HEK293 (cell line): ENCODE results near the gene DOCK4.

Experiments
- CTCF ChIA-PET: fragments of 350-600 bp; formaldehyde crosslinking; extraction: SDS; loops from one replicate; lab custom pipeline; 2021; ENCODE audit warnings: antibody characterized with exemption; lab: Yijun Ruan, JAX
- POLR2A ChIA-PET: fragments of 300-600 bp; formaldehyde crosslinking; extraction: SDS; loops from one replicate; lab custom pipeline; 2020; ENCODE audit warnings: antibody characterized with exemption, inconsistent platforms; lab: Yijun Ruan, JAX
- H3K27ac ChIP-seq: fragments of 200-500 bp; sonication (Bioruptor generic); 2 replicates; pipeline ENCODE4 v1.5.1; 2014; ENCODE audit warnings: low read depth, low read length, control low read depth, inconsistent platforms; ENCODE audit errors: extremely low read depth
- H3K36me3 ChIP-seq, 2 experiments: fragments of 200-500 bp in 1 of 2; sonication (Bioruptor generic) in 1 of 2; 1 replicate in 1 of 2; 2 replicates in 1 of 2; pipeline ENCODE4 v1.5.1; 2014 to 2017; ENCODE audit warnings: inconsistent platforms in 2 of 2, low read length in 2 of 2; ENCODE audit not compliant: control insufficient read depth in 2 of 2, insufficient read depth in 1 of 2
- H3K4me1 ChIP-seq: fragments of 200-500 bp; sonication (Bioruptor generic); 2 replicates; pipeline ENCODE4 v1.5.1; 2014; ENCODE audit warnings: mild to moderate bottlenecking, low read length, inconsistent platforms; ENCODE audit not compliant: control insufficient read depth, insufficient read depth
- H3K4me3 ChIP-seq: 2 replicates; pipeline ENCODE4 v1.5.1; 2011; ENCODE audit warnings: low read depth, mild to moderate bottlenecking, control low read depth, low read length, moderate library complexity
- H3K9me3 ChIP-seq: fragments of 200-500 bp; sonication (Bioruptor generic); 2 replicates; pipeline ENCODE4 v1.5.1; 2014; ENCODE audit warnings: low read depth, low read length, inconsistent platforms; ENCODE audit not compliant: control insufficient read depth, insufficient read depth
- PRDM1 ChIP-seq: fragments of 450-650 bp; formaldehyde crosslinking; IDR thresholded peaks from 2 replicates; pipeline ENCODE4; 2016; ENCODE audit warnings: missing biosample characterization, missing genetic modification characterization
- RBAK ChIP-seq: fragments of 450-650 bp; formaldehyde crosslinking; IDR thresholded peaks from 2 replicates; pipeline ENCODE4 v1.5.1; 2016; ENCODE audit warnings: missing biosample characterization, missing genetic modification characterization
- SCRT2 ChIP-seq: fragments of 450-650 bp; formaldehyde crosslinking; IDR thresholded peaks from 2 replicates; pipeline ENCODE4 v1.5.1; 2016; ENCODE audit warnings: missing biosample characterization, missing genetic modification characterization
- SETDB1 ChIP-seq: IDR thresholded peaks from one replicate; pipeline ENCODE4 v1.6.1; 2017; ENCODE audit warnings: mild to moderate bottlenecking, low read length, moderate library complexity, mixed read lengths; ENCODE audit not compliant: insufficient read length
- YY2 ChIP-seq: fragments of 450-650 bp; formaldehyde crosslinking; IDR thresholded peaks from 2 replicates; pipeline ENCODE4 v1.5.1; 2016; ENCODE audit warnings: missing biosample characterization, missing genetic modification characterization
- ZNF10 ChIP-seq: fragments of 450-650 bp; formaldehyde crosslinking; IDR thresholded peaks from 2 replicates; pipeline ENCODE4 v1.5.1; 2017; ENCODE audit warnings: missing biosample characterization, missing genetic modification characterization
- ZNF133 ChIP-seq: fragments of 450-650 bp; formaldehyde crosslinking; IDR thresholded peaks from 2 replicates; pipeline ENCODE4 v1.5.1; 2016; ENCODE audit warnings: missing biosample characterization, missing genetic modification characterization
- ZNF155 ChIP-seq: fragments of 450-650 bp; formaldehyde crosslinking; IDR thresholded peaks from 2 replicates; pipeline ENCODE4 v1.5.1; 2016; ENCODE audit warnings: missing biosample characterization, missing genetic modification characterization
- ZNF2 ChIP-seq: fragments of 450-650 bp; formaldehyde crosslinking; IDR thresholded peaks from 2 replicates; pipeline ENCODE4 v1.5.1; 2016; ENCODE audit warnings: missing biosample characterization, missing genetic modification characterization
- ZNF239 ChIP-seq: fragments of 450-650 bp; formaldehyde crosslinking; IDR thresholded peaks from 2 replicates; pipeline ENCODE4 v1.5.1; 2016; ENCODE audit warnings: missing biosample characterization, missing genetic modification characterization
- ZNF324 ChIP-seq: fragments of 450-650 bp; formaldehyde crosslinking; IDR thresholded peaks from 2 replicates; pipeline ENCODE4 v1.5.1; 2016; ENCODE audit warnings: missing biosample characterization, missing genetic modification characterization
- ZNF654 ChIP-seq: fragments of 450-650 bp; formaldehyde crosslinking; IDR thresholded peaks from 2 replicates; pipeline ENCODE4 v1.5.1; 2016; ENCODE audit warnings: low read depth, missing biosample characterization, missing genetic modification characterization
- ZNF660 ChIP-seq: fragments of 450-650 bp; IDR thresholded peaks from 2 replicates; pipeline ENCODE4 v1.5.1; 2018; ENCODE audit warnings: missing biosample characterization, mild to moderate bottlenecking, missing genetic modification characterization
- ZNF664 ChIP-seq: fragments of 450-650 bp; formaldehyde crosslinking; IDR thresholded peaks from 2 replicates; pipeline ENCODE4 v1.5.1; 2016; ENCODE audit warnings: missing biosample characterization, missing genetic modification characterization
- ZNF677 ChIP-seq: fragments of 450-650 bp; IDR thresholded peaks from 2 replicates; pipeline ENCODE4 v1.5.0; 2018; ENCODE audit warnings: missing biosample characterization, mild to moderate bottlenecking, missing genetic modification characterization, moderate library complexity
- ZNF776 ChIP-seq: fragments of 450-650 bp; formaldehyde crosslinking; IDR thresholded peaks from 2 replicates; pipeline ENCODE4 v1.5.0; 2017; ENCODE audit warnings: missing biosample characterization, missing genetic modification characterization, borderline replicate concordance
- ZNF777 ChIP-seq: fragments of 450-650 bp; formaldehyde crosslinking; IDR thresholded peaks from 2 replicates; pipeline ENCODE4 v1.5.1; 2017; ENCODE audit warnings: missing biosample characterization, missing genetic modification characterization, borderline replicate concordance
- TF ChIP-seq, protein P1 (sequence below): fragments of 450-650 bp; formaldehyde crosslinking; IDR thresholded peaks from 2 replicates; pipeline ENCODE4 v1.5.1; 2016; ENCODE audit warnings: missing biosample characterization, missing genetic modification characterization
- TF ChIP-seq, protein P2 (sequence below): fragments of 450-650 bp; formaldehyde crosslinking; IDR thresholded peaks from 2 replicates; pipeline ENCODE4 v1.5.1; 2016; ENCODE audit warnings: missing biosample characterization, missing genetic modification characterization
- TF ChIP-seq, protein P3 (sequence below): fragments of 450-650 bp; formaldehyde crosslinking; IDR thresholded peaks from 2 replicates; pipeline ENCODE4 v1.5.1; 2016; ENCODE audit warnings: missing biosample characterization, missing genetic modification characterization
- TF ChIP-seq, protein P4 (sequence below): fragments of 450-650 bp; formaldehyde crosslinking; IDR thresholded peaks from 2 replicates; pipeline ENCODE4 v1.5.1; 2016; ENCODE audit warnings: missing biosample characterization, missing genetic modification characterization
- TF ChIP-seq, protein P5 (sequence below): fragments of 450-650 bp; formaldehyde crosslinking; IDR thresholded peaks from 2 replicates; pipeline ENCODE4 v1.5.1; 2016; ENCODE audit warnings: missing biosample characterization, missing genetic modification characterization
- TF ChIP-seq, protein P6 (sequence below): fragments of 450-650 bp; formaldehyde crosslinking; IDR thresholded peaks from 2 replicates; pipeline ENCODE4 v1.5.1; 2016; ENCODE audit warnings: missing biosample characterization, missing genetic modification characterization

DOCK4 gene

DNA sequence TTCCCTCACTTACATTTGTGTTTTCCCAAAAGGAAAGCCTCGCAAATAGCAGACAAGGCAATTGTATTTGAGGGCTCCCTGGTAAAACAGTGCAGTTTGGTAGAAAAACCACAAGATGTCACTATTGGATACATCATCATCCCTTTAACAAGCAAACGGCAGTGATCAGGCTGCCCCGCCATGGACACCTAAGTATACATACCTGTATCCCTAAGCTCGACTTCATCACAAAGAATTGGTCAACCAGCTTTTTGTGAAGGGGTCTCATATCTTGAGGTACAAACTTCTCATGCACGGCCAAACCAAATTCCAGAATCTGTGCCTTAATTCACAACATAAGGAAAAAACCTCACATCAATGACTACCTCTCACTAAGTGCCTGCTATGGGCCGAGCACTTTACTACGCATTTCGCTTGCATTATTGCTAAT, 464.4 kb downstream of the DOCK4 start:
- Histone ChIP-seq H3K27ac (no peak overlapping the region), H3K4me1 (no peaks in the 10 kb centered on the region), H3K4me3 (no peak overlapping the region), H3K9me3 (no peaks in the 10 kb centered on the region), H3K36me3 (no peaks in the 10 kb centered on the region)
- CTCF ChIA-PET, result interaction anchor here (0.6 to 2.4 kb wide), 34 partner anchors 10 to 1773 kb away, joined by 3 to 21 read pairs (median 4); no protein-coding TSS in a partner anchor
- TF ChIP-seq ZNF777 (tag by site-specific recombination) (no peak), ZNF324 (tag by site-specific recombination) (no peak), YY2 (no peak), ZNF677 (tag by site-specific recombination) (no peak), SETDB1 (no peak), ZNF660 (tag by site-specific recombination) (peak; percentile 53; the same call in 1 of the 2 replicates), ZNF2 (tag by site-specific recombination) (peak; percentile 53; the same call in 1 of the 2 replicates), ZNF654 (tag by site-specific recombination) (peak; percentile 95), PRDM1 (tag by site-specific recombination) (peak; percentile 48; the same call in 1 of the 2 replicates)
- TF ChIP-seq, protein P1, sequence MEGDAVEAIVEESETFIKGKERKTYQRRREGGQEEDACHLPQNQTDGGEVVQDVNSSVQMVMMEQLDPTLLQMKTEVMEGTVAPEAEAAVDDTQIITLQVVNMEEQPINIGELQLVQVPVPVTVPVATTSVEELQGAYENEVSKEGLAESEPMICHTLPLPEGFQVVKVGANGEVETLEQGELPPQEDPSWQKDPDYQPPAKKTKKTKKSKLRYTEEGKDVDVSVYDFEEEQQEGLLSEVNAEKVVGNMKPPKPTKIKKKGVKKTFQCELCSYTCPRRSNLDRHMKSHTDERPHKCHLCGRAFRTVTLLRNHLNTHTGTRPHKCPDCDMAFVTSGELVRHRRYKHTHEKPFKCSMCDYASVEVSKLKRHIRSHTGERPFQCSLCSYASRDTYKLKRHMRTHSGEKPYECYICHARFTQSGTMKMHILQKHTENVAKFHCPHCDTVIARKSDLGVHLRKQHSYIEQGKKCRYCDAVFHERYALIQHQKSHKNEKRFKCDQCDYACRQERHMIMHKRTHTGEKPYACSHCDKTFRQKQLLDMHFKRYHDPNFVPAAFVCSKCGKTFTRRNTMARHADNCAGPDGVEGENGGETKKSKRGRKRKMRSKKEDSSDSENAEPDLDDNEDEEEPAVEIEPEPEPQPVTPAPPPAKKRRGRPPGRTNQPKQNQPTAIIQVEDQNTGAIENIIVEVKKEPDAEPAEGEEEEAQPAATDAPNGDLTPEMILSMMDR (tag by site-specific recombination), result peak; percentile 55; the same call in 1 of the 2 replicates
- TF ChIP-seq, protein P2, sequence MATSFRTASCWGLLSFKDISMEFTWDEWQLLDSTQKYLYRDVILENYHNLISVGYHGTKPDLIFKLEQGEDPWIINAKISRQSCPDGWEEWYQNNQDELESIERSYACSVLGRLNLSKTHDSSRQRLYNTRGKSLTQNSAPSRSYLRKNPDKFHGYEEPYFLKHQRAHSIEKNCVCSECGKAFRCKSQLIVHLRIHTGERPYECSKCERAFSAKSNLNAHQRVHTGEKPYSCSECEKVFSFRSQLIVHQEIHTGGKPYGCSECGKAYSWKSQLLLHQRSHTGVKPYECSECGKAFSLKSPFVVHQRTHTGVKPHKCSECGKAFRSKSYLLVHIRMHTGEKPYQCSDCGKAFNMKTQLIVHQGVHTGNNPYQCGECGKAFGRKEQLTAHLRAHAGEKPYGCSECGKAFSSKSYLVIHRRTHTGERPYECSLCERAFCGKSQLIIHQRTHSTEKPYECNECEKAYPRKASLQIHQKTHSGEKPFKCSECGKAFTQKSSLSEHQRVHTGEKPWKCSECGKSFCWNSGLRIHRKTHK, result no peak
- TF ChIP-seq, protein P3, sequence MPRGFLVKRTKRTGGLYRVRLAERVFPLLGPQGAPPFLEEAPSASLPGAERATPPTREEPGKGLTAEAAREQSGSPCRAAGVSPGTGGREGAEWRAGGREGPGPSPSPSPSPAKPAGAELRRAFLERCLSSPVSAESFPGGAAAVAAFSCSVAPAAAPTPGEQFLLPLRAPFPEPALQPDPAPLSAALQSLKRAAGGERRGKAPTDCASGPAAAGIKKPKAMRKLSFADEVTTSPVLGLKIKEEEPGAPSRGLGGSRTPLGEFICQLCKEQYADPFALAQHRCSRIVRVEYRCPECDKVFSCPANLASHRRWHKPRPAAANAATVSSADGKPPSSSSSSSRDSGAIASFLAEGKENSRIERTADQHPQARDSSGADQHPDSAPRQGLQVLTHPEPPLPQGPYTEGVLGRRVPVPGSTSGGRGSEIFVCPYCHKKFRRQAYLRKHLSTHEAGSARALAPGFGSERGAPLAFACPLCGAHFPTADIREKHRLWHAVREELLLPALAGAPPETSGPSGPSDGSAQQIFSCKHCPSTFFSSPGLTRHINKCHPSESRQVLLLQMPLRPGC (tag by site-specific recombination), result no peak
- POLR2A ChIA-PET, result no interaction called here

DNA sequence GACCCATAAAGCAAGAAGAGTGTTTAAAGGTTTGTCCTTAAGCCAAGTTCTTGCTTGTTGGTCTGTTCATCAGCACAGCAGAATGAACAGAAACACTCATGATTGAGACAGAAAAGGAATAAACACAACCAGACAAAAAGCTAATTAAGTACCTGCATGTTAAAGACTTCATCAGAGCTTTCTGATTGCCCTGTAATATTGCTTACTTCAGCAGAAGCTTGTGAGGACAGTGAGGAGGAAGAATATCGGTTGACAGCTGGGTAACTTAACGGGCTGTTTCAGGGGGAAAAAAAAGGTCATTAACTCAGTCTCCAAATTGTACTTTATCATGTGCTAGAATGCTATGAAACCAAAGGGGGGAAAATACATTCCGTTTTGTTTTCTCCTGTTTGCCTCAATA, 465.3 kb downstream of the DOCK4 start:
- Histone ChIP-seq H3K9me3 (no peaks in the 10 kb centered on the region), H3K4me1 (no peaks in the 10 kb centered on the region), H3K36me3 (no peaks in the 10 kb centered on the region), H3K4me3 (no peak overlapping the region), H3K27ac (no peak overlapping the region)
- ChIA-PET POLR2A (no interaction called here), CTCF (interaction anchor here (0.6 to 2.4 kb wide), 25 partner anchors 11 to 1774 kb away, joined by 3 to 21 read pairs (median 5); no protein-coding TSS in a partner anchor)
- TF ChIP-seq RBAK (tag by site-specific recombination), result no peak
- no peak for TF ChIP-seq ZNF776 (tag by site-specific recombination)
- TF ChIP-seq ZNF239 (tag by site-specific recombination), result no peak
- no peak for TF ChIP-seq ZNF10 (tag by site-specific recombination)
- no peak for TF ChIP-seq ZNF155 (tag by site-specific recombination)
- TF ChIP-seq, protein P4, sequence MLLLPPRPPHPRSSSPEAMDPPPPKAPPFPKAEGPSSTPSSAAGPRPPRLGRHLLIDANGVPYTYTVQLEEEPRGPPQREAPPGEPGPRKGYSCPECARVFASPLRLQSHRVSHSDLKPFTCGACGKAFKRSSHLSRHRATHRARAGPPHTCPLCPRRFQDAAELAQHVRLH (tag by site-specific recombination), result no peak
- TF ChIP-seq SCRT2 (tag by site-specific recombination), result no peak
- TF ChIP-seq, protein P5, sequence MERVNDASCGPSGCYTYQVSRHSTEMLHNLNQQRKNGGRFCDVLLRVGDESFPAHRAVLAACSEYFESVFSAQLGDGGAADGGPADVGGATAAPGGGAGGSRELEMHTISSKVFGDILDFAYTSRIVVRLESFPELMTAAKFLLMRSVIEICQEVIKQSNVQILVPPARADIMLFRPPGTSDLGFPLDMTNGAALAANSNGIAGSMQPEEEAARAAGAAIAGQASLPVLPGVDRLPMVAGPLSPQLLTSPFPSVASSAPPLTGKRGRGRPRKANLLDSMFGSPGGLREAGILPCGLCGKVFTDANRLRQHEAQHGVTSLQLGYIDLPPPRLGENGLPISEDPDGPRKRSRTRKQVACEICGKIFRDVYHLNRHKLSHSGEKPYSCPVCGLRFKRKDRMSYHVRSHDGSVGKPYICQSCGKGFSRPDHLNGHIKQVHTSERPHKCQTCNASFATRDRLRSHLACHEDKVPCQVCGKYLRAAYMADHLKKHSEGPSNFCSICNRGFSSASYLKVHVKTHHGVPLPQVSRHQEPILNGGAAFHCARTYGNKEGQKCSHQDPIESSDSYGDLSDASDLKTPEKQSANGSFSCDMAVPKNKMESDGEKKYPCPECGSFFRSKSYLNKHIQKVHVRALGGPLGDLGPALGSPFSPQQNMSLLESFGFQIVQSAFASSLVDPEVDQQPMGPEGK (tag by site-specific recombination), result no peak
- TF ChIP-seq, protein P6, sequence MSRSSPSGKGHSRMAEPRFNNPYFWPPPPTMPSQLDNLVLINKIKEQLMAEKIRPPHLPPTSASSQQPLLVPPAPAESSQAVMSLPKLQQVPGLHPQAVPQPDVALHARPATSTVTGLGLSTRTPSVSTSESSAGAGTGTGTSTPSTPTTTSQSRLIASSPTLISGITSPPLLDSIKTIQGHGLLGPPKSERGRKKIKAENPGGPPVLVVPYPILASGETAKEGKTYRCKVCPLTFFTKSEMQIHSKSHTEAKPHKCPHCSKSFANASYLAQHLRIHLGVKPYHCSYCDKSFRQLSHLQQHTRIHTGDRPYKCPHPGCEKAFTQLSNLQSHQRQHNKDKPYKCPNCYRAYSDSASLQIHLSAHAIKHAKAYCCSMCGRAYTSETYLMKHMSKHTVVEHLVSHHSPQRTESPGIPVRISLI (tag by site-specific recombination), result no peak
- no peak for TF ChIP-seq ZNF133 (tag by site-specific recombination)
- no peak for TF ChIP-seq ZNF664 (tag by site-specific recombination)
